ENCODE measurements around the gene CCDC197. TPM values are rescaled to one million over a fixed set of nuclear protein-coding genes. Genes with fewer than 3 reads are reported as not detected.

Gene CCDC197
- total RNA-seq, 1 donor: not detected

GRCh38 chr14:94038921-94039629, 42.0 kb downstream of the CCDC197 start:
- DNase-seq (ENCODE audit: low read depth in 2 of 3, low spot score in 2 of 3): no peak

- no peak for DNase-seq (ENCODE audit: low read depth in 2 of 3, low spot score in 2 of 3)
These were observed 43.1 kb downstream of the CCDC197 start for GRCh38 chr14:94040247-94040646.

- no peak for DNase-seq (ENCODE audit: low read depth in 2 of 3, low spot score in 2 of 3)
These were observed 43.7 kb downstream of the CCDC197 start for GRCh38 chr14:94040796-94041195.

DNA sequence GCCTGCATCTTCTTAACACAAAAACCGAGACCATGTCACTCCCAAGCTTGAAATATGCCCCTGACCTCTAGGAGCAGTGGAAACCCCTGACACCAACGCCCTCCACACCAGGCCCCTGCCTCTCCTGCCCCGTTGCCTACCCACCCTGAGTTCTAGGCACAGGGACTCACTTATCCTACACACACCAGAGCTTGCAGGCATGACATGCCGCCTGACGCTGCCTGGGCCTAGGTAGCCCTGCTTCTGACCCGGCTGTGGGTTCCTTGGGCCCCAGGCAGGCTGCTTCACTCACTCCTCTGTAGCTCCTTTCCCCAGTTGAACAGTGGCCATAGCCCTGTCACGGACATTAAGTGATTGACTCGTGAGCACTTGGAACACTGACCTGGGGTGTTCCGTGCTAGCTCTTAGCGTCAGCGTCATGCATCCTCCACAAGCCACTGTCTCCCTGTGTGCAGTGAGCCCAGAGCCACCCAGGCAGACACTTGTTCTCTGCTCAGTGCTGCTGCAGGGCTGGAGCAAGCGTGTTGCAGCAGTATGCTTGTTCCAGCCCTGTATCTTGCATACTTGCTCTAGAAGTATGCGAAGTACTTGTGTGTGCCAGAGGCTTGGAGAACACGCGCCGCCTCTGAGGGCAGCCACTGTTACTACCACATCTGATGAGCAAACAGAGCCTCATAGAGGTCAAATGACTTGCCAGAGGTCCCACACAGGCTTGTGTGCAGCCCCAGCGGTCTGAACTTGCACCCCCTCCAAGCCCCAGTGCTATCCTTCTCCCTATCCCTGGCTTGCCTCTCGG, 44.6 kb downstream of the CCDC197 start:
- DNase-seq (ENCODE audit: low read depth in 2 of 3, low spot score in 2 of 3): no peak

DNA sequence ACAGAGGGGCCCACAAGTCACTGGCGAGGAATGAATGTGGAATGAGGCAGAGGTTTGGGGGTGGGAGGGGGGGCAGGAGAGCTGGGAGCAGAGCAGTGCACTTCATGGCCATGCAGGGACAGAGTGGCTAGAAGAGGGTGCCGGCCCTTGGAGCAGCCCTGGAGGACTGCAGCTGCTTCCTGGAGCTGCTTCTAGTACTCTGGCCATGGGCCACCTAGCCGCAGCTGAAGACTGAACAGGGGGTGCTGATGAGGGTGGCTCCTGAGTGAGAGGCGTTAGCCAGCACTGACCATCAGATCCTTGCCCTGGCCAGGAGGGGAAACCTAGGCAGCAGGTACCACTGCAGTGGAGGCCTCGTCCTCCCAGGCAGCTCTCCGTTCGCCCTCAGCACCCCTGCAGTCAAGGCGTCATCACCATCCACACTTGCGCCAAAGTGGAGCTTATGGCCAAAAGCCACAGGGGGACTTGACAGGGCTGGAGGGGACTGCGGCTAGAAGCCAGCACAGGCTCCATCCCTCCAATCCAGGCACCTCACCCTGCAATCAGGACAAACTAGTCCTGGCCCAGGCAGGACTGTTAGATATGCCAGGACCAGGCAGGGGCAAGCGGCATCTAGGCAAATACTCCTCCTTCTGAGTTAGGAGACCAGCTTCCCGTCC, 45.5 kb downstream of the CCDC197 start:
- no peak for DNase-seq (ENCODE audit: low read depth in 2 of 3, low spot score in 2 of 3)

GRCh38 chr14:94043111-94043755, 46.1 kb downstream of the CCDC197 start:
- no peak for DNase-seq (ENCODE audit: low read depth in 2 of 3, low spot score in 2 of 3)

DNA sequence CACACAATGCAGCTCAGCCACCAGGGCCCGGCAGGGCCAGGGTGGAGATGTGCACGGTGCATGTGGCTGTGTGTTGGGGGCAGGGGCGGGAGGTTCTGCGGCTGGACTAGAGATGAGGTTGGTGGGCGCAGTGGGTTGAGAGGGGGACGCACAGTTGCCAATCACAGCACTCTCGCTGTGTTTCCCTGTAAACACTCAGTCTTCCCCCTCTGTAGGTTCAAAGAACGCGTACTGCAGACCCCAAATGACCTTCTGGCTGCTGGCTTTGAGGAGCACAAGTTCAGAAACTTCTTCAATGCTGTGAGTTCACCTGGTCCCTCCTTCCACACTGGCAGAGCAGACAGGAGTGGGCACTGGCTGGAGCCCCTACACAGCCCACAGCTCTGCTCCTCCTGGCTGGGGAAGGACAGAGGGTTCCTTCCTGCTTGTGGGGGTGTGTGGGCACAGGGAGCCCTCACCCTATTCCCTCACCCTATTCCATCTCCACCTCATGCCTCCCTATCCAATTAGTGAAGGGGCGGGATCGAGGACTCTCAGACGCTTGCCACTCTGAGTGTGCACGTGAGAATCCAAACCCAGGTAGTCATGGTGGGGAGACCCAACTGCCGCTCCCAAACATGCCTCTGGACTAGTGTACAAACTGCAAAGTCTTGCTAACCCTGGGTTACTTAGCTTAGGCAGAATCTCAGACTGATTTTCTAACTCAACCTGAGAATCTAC, 46.8 kb downstream of the CCDC197 start:
- no peak for DNase-seq (ENCODE audit: low read depth in 2 of 3, low spot score in 2 of 3)

DNA sequence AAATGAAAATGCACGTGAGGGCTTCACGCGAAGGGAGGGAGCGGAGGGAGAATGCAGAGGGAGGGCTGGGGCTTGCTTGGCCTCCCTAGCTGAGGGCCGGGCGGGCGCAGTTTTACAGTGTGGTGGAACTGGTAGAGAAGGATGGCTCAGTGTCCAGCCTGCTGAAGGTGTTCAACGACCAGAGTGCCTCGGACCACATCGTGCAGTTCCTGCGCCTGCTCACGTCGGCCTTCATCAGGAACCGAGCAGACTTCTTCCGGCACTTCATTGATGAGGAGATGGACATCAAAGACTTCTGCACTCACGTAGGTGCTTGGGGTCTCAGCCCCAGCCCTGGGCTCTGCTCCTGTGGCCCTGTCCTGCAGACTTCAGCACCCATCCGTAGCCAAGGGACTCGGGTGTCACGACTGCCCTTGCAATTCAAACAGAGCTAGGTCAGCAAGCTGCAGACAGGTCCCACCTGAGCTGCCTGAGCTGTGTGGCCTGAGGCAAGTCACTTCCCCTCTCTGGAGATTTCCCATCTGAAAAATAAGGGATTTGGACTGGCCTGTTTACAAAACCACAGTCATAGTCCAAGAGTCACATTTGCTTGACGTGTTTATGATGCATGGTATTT, 47.5 kb downstream of the CCDC197 start:
- no peak for DNase-seq (ENCODE audit: low read depth in 2 of 3, low spot score in 2 of 3)

- no peak for DNase-seq (ENCODE audit: low read depth in 2 of 3, low spot score in 2 of 3)
These were observed 48.0 kb downstream of the CCDC197 start for GRCh38 chr14:94045101-94045500.

GRCh38 chr14:94045563-94046345, 48.7 kb downstream of the CCDC197 start:
- no peak for DNase-seq (ENCODE audit: low read depth in 2 of 3, low spot score in 2 of 3)

DNA sequence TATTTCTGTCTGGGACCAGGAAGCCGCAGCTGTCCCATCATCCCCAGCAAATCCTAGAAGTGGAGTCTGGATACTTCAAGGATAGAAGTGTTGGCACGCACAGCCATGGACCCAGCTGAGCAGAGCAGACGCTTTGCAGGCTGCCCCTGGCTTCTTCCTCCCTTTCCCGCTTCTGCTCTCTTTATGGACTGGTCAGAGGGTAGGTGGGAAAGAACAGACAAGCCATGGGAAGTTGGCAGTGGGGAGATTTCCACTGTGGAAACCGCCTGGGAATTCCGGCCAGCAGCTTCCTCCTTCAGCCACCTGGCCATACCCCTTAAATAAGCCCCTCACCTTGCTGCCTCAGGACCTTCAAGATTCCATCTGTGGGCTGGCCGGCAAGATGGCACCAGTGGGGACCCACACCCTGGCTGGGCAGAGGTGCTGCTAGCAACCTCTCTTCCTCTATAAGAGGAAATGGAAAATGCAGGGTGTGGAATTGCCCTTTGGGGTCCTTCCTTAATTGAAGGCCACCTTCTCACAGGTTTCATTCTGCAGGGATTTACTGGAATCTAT, 49.7 kb downstream of the CCDC197 start:
- DNase-seq (ENCODE audit: low read depth in 2 of 3, low spot score in 2 of 3): no peak

DNA sequence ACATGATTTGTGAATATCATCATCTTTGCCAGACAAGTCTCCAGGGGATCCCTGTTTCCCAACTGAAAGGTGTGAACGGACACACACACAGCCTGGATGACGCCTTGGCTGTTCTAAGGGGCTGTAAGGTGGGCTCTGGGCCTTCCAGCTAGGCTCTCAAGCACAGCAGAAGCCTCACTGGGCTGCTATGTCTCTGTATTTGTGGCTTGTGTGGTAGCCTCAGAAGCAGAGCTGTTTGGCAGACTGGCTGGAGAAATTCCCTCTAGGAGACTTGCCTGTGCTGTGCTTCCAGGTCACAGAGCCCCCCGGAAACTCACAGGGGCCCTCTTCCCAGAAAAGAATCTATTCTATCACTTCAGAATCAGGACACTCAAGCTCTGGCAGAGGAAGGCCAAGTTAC, 50.5 kb downstream of the CCDC197 start:
- no peak for DNase-seq (ENCODE audit: low read depth in 2 of 3, low spot score in 2 of 3)

- no peak for DNase-seq (ENCODE audit: low read depth in 2 of 3, low spot score in 2 of 3)
These were observed 51.9 kb downstream of the CCDC197 start for GRCh38 chr14:94048691-94049624.

- no peak for DNase-seq (ENCODE audit: low read depth in 2 of 3, low spot score in 2 of 3)
These were observed 52.5 kb downstream of the CCDC197 start for GRCh38 chr14:94049625-94050023.

GRCh38 chr14:94050231-94050880, 53.3 kb downstream of the CCDC197 start:
- no peak for DNase-seq (ENCODE audit: low read depth in 2 of 3, low spot score in 2 of 3)

- peak in 1 of 3 donors; percentile 18 for DNase-seq (ENCODE audit: low read depth in 2 of 3, low spot score in 2 of 3)
These were observed 54.0 kb downstream of the CCDC197 start for GRCh38 chr14:94051115-94051514.

- DNase-seq (ENCODE audit: low read depth in 2 of 3, low spot score in 2 of 3): no peak
These were observed 54.7 kb downstream of the CCDC197 start for GRCh38 chr14:94051779-94052178.
